ENCODE results near the gene DNAH7.

GRCh38 chr2:196018037-196018436 is 50.6 kb downstream of the DNAH7 start:
- no peak for TF ChIP-seq CTCF (IDR thresholded peaks at IDR 0.05)
- TF ChIP-seq EZH2 (IDR thresholded peaks at IDR 0.05; ENCODE audit: borderline replicate concordance, insufficient read depth, low read depth, low read length, poor library complexity, severe bottlenecking): no peak
